K562 (cell line): Measurements from ENCODE around the gene DCAF11. TPM values are rescaled to one million over a fixed set of nuclear protein-coding genes. Genes with fewer than 3 reads are reported as not detected.

Source experiments
- HNRNPL ChIP-seq: fragments of 200-400 bp; formaldehyde crosslinking; IDR thresholded peaks from 2 replicates; pipeline ENCODE4 v1.6.1; 2017; ENCODE audit warnings: low read depth, mild to moderate bottlenecking, low read length
- HOXB6 ChIP-seq: fragments of 250-450 bp; sonication (Bioruptor Pico); IDR thresholded peaks from 2 replicates; pipeline ENCODE4 v1.5.1; 2022; ENCODE audit warnings: mild to moderate bottlenecking, borderline replicate concordance
- KLF1 ChIP-seq: fragments of 450-650 bp; IDR thresholded peaks from 2 replicates; pipeline ENCODE4 v1.6.1; 2016; ENCODE audit warnings: missing genetic modification characterization, missing compliant biosample characterization
- MNT ChIP-seq, 2 experiments: fragments of 450-650 bp; conservative IDR thresholded peaks; 2 replicates each; pipeline ENCODE4 v1.6.1; 2017; ENCODE audit warnings: mild to moderate bottlenecking in 2 of 2, moderate library complexity in 2 of 2
- PHF21A ChIP-seq: fragments of 450-650 bp; IDR thresholded peaks from 2 replicates; pipeline ENCODE4 v1.6.1; 2017; ENCODE audit warnings: low read depth, borderline replicate concordance
- SIN3A ChIP-seq, 2 experiments: fragments of 150-350 bp in 1 of 2; IDR thresholded peaks; 2 replicates each; pipeline ENCODE4 v1.6.1; 2011 to 2016; ENCODE audit warnings: borderline replicate concordance in 2 of 2, low read depth in 2 of 2, low read length in 2 of 2, mild to moderate bottlenecking in 2 of 2, moderate library complexity in 2 of 2; ENCODE audit not compliant: control insufficient read depth in 1 of 2
- TAL1 ChIP-seq: fragments of 450-650 bp; IDR thresholded peaks from 2 replicates; pipeline ENCODE4 v1.6.1; 2016; ENCODE audit warnings: mild to moderate bottlenecking
- TFAP4 ChIP-seq: sonication (generic); formaldehyde crosslinking; IDR thresholded peaks from 2 replicates; pipeline ENCODE4 v1.8.0; 2022; ENCODE audit warnings: missing genetic modification reagents, mild to moderate bottlenecking, moderate library complexity, borderline replicate concordance
- ZC3H8 ChIP-seq: fragments of 450-650 bp; IDR thresholded peaks from 2 replicates; pipeline ENCODE4 v1.6.1; 2017
- ZNF12 ChIP-seq: sonication (generic); formaldehyde crosslinking; IDR thresholded peaks from 2 replicates; pipeline ENCODE4 v1.4.0; 2020; ENCODE audit warnings: mild to moderate bottlenecking, missing genetic modification reagents
- ZNF124 ChIP-seq: sonication (generic); formaldehyde crosslinking; IDR thresholded peaks from 2 replicates; pipeline ENCODE4 v1.8.1; 2022; ENCODE audit warnings: missing genetic modification reagents
- ZNF133 ChIP-seq: fragments of 250-450 bp; sonication (Bioruptor Pico); IDR thresholded peaks from 2 replicates; pipeline ENCODE4 v1.4.0; 2020; ENCODE audit warnings: mild to moderate bottlenecking
- ZNF184 ChIP-seq: sonication (generic); formaldehyde crosslinking; IDR thresholded peaks from 2 replicates; pipeline ENCODE4 v1.5.0; 2020; ENCODE audit warnings: missing genetic modification reagents
- ZNF24 ChIP-seq: fragments of 450-650 bp; IDR thresholded peaks from 2 replicates; pipeline ENCODE4 v1.6.1; 2016
- ZNF3 ChIP-seq: fragments of 250-450 bp; sonication (Bioruptor Pico); IDR thresholded peaks from 2 replicates; pipeline ENCODE4 v1.5.0; 2021; ENCODE audit warnings: mild to moderate bottlenecking, moderate library complexity
- polyA plus RNA-seq, 8 experiments: library from polyadenylated mRNA; depleted of rRNA in 4 of 8; stranded (reverse) in 5 of 8; unstranded in 3 of 8; fragments of >200 nt; fragmentation: Nextera tagmentation in 2 of 8; fragmentation: Illumina TruSeq in 1 of 8; extraction: Ambion mirVana in 2 of 8; extraction: Trizol in 1 of 8; gene quantifications; 2 replicates each; pipeline versions ENCODE4 v1.2.1 to v1.2.3, GENCODE V29; 2011 to 2014; ENCODE audit warnings: inconsistent platforms in 1 of 8, missing spikeins in 1 of 8
- total RNA-seq, 7 experiments: library from RNA; depleted of rRNA in 6 of 7; stranded (reverse); fragments of >200 nt in 6 of 7; fragmentation: Illumina TruSeq in 2 of 7; extraction: Trizol in 2 of 7; gene quantifications; 2 replicates each; pipeline versions ENCODE4 v1.2.1 to v1.2.3, GENCODE V29; 2011 to 2021; ENCODE audit warnings: low replicate concordance in 1 of 7
- TF ChIP-seq, protein P1 (sequence below): fragments of 200-800 bp; sonication (Bioruptor generic); IDR thresholded peaks from 2 replicates; pipeline ENCODE4 v1.6.1; 2017; ENCODE audit warnings: missing genetic modification characterization, missing compliant biosample characterization
- TF ChIP-seq, protein P2 (sequence below): sonication (generic); formaldehyde crosslinking; IDR thresholded peaks from 2 replicates; pipeline ENCODE4 v1.8.1; 2023; ENCODE audit warnings: mild to moderate bottlenecking, missing genetic modification reagents

The DCAF11 gene
- total and polyA plus RNA-seq, 9 of the 15 experiments (the other 6 are each of a cell fraction or from before 2014, with no cell fraction given): 8.5 to 46.2 (median 36.4) TPM

DNA sequence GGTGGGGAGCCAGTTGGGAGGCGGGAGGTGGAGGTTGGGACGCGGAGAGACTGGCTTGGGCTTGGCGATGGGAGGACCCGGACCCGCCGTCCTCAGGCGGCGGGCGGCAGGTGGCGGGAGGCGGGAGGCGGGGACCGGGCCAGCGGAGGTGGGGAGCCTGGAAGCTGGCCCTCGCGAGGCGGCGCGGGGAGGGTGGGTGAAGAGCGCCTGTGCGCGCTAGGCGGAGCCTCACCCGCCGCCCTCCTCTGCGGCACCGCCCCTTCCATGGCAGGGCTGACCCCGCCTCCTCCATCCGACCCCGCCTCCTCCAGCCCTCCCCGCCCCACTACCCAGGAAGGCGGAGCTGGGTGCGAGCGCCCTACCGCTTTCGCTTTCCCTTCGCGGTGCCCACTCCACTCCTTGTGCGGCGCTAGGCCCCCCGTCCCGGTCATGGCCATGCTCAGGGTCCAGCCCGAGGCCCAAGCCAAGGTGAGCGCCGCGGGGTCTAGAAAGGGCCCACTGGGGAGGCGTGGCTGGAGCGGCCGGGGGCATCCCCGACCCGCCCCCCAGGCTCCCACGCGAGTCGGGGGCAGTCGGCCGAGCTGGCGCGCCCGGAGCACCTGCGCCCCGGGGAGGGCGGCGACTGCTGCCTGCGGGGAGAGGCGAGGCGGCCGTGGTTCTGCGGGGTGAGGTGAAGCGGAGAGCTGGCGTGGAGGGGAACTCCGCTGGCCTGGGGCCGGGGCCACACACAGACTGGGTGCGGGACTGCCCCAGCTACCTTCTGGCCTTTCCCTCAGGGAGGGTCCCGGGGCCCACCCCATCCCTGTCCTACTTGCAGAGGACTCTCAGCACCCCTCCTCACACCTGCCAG is 21.5 kb downstream of the DCAF11 start, which contains the start of gene PSME1 (continued):
- TF ChIP-seq SIN3A (IDR thresholded peaks at IDR 0.05; ENCODE audit: borderline replicate concordance in 2 of 2, control insufficient read depth in 1 of 2, low read depth in 2 of 2, low read length in 2 of 2) (no peak), TAL1 (no peak), MNT (conservative IDR thresholded peaks at IDR 0.05) (peak in 1 of 2 experiments; percentile 29; a peak in 1 of 4 replicates), ZNF3 (CRISPR knock-in tag) (no peak), ZNF12 (CRISPR knock-in tag) (no peak), ZC3H8 (no peak), ZNF184 (CRISPR knock-in tag) (no peak), PHF21A (no peak), KLF1 (tag) (no peak), ZNF124 (no peak), HNRNPL (0 out of 2 replicates have a peak, but pooled peaks have one; percentile 53), TFAP4 (CRISPR knock-in tag) (peak; percentile 45; the same call in 1 of the 2 replicates), HOXB6 (no peak), ZNF133 (no peak), ZNF24 (no peak)
- TF ChIP-seq, protein P1, sequence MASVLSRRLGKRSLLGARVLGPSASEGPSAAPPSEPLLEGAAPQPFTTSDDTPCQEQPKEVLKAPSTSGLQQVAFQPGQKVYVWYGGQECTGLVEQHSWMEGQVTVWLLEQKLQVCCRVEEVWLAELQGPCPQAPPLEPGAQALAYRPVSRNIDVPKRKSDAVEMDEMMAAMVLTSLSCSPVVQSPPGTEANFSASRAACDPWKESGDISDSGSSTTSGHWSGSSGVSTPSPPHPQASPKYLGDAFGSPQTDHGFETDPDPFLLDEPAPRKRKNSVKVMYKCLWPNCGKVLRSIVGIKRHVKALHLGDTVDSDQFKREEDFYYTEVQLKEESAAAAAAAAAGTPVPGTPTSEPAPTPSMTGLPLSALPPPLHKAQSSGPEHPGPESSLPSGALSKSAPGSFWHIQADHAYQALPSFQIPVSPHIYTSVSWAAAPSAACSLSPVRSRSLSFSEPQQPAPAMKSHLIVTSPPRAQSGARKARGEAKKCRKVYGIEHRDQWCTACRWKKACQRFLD (CRISPR knock-in tag): no peak
- TF ChIP-seq, protein P2, sequence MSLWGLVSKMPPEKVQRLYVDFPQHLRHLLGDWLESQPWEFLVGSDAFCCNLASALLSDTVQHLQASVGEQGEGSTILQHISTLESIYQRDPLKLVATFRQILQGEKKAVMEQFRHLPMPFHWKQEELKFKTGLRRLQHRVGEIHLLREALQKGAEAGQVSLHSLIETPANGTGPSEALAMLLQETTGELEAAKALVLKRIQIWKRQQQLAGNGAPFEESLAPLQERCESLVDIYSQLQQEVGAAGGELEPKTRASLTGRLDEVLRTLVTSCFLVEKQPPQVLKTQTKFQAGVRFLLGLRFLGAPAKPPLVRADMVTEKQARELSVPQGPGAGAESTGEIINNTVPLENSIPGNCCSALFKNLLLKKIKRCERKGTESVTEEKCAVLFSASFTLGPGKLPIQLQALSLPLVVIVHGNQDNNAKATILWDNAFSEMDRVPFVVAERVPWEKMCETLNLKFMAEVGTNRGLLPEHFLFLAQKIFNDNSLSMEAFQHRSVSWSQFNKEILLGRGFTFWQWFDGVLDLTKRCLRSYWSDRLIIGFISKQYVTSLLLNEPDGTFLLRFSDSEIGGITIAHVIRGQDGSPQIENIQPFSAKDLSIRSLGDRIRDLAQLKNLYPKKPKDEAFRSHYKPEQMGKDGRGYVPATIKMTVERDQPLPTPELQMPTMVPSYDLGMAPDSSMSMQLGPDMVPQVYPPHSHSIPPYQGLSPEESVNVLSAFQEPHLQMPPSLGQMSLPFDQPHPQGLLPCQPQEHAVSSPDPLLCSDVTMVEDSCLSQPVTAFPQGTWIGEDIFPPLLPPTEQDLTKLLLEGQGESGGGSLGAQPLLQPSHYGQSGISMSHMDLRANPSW (CRISPR knock-in tag): no peak
